HG03045 (cell line): ENCODE measurements around the gene HP.

Experiments used
- ATAC-seq: cut with Tn5 transposase; IDR thresholded peaks from one replicate; pipeline ENCODE4 v1.9.1; 2021; ENCODE audit warnings: mild to moderate bottlenecking, moderate library complexity; ENCODE audit not compliant: unreplicated experiment

HP gene

DNA sequence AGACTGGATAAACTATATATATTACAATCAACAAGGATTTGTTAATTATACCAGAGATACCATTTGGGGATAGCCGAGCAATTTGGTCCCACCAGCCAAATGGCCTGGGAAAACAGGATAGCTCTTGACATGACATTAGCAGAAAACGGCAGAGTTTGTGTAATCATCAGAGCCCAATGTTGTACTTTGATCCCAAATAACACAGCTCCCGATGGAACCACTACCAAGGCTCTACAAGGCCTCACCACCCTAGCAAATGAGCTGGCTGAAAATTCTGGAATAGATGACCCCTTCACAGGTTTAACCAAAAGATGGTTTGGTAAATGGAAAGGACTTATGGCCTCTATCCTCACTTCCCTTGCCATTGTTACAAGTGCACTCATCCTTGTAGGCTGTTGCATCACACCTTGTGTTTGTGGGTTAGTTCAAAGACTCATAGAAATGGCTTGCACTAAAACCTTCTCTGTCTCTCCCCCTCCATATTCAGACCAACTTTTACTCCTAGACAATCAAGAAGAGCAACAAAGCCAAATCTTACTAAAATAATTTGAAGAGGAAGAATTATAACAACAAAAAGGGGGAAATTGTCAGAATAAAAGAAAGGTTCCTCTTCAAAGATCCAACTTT lies 29.6 kb downstream of the HP start:
- ATAC-seq = no peak

DNA sequence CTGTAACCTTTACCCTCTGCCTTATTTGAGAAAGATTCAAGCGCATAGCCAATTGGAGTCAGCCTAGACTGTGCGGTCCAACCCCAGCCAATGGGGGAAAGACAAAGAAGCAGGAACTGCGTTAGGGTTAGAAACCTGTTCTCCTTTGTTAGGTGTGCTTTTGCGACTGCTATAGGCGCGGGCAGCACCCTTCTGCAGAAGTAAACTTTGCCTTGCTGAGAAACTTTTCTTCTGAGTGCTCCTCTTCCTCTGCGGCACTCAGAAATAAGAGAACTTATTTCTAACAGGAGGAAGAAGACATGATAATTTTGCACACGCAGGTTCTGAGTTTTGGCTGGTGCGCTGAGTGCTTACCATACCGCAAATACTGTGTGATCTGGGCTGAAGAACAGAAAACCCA lies 30.1 kb downstream of the HP start:
- no peak for ATAC-seq

DNA sequence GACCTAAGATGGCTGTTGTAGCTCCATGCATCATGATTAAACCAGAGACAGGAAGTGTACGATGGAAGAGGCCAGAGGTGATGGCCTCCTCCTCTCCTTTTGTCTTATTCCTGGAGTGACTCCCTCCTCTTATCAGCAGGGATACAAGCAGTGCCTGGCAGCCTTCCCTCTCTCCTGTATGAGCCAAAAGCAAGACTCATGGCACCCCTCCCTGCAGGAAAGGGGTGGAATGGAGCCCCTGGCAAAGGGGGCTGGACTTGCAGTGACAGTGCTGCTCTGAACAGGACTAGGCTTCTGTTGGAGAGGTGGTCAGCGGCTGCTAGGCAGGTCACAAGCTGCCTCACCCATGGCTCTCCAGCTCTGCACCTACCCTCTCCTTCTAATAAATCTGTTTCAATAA lies 30.7 kb downstream of the HP start:
- no peak for ATAC-seq

DNA sequence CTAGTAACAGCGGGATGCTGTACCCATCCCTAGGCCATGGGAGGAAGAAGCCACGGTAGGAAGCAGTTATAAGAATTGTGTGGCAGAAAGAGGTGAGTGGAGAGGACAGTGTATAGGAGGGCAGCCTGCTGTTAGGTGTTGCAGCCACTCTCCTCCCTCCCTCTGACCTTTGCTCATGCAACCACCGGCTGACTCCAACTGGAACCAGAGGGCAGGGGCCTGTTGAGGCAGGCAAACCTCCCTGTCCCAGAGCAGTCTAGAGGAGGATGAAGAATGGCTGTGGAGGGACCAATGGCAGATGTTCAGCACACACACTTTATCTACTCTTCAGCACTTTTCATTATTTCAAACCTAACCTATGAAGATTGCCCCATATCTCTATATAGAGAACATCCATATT lies 36.9 kb downstream of the HP start:
- no peak for ATAC-seq

DNA sequence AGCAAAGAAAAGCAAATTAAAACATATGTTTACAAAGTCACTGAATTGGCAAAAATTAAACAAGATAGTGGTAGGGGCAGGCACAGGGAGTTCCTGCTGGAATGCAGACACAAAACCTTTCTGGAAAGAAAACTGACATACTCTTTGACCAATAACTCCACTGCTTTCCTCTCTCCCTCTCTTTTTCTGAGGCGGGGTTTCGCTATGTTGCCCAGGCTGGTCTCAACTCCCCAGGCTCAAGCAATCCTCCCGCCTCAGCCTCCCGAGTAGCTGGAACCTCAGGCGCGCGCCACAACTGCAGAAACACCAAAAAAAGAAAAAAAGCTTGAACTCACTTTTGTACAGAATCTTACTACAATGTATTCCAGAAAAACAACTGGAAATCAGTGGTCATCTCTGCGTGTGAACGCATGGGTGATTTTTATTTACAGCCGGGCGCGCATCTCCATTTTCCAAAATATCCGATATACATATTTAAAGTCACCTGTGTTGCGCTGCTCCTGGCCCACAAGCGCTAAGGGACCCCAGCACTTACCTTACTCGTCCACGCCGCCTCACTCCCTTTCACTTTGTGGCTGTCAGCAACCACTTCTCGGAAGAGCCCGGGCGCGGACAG lies 38.6 kb downstream of the HP start:
- ATAC-seq = no peak

DNA sequence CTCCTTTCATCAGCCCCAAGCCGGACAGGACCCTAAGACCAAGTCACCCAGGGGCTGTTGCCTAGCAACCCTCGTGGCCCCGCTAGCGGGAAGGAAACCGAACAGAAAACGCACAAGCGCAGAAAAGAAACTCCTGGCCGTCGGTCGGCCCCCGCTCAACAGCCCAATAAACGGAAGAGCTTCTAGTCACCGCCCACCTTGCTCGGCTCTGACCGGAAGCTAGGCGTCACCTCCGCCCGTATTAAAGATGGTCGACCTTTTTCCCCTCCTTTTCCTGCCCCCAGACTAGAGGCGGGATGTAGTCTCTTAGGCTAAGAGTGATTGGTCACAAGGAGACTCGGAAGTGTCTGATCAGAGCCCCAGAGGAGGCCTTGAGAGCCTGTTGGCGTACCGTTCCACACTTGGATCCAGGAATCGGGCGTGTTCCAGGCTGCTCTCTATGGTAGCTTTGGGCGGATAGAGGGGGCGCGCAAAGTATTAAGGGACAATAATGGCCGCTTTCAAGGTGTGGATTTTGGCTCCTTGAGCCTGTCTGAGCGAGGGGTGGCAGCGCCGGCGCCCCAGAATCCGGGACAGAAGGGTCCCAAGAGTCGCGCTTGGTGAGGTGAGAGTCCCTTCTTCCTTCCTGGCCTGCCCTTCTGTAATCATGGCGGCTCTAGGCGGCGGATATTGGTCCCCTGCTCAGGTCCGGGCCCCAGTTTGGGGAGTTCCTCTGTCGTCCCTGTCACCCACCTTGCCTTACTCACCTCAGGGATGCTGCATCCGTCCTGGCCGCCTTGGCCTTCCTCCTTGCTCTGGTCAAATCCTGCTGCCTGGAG lies 39.4 kb downstream of the HP start, which contains the start of the genes DHX38 and TXNL4B:
TSS of gene DHX38 (plus strand) at position 400 of the 818 bp plus-strand sequence. CDS start 2,311 bp downstream, outside the sequence.
TSS of gene TXNL4B (minus strand) at position 173 of the 818 bp plus-strand sequence. CDS start 2,871 bp downstream, outside the sequence.
- ATAC-seq = peak; percentile 97

DNA sequence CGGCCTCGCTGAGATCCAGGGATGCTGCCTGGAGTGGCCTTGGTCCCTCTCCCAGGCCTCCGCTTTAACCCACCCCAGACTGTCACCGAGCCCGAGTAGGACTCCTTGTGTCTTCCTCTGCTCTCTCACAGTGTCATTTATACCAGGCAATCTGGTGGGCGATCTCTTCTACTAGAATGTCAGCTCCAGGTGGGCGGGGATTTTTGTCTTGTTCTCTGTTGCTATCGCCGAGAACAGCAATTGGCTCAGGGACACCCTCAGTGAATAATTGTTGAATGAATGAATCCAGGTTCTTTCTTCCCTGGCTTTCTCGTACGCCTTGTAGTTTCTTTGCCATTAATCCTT lies 39.9 kb downstream of the HP start:
- ATAC-seq = no peak

DNA sequence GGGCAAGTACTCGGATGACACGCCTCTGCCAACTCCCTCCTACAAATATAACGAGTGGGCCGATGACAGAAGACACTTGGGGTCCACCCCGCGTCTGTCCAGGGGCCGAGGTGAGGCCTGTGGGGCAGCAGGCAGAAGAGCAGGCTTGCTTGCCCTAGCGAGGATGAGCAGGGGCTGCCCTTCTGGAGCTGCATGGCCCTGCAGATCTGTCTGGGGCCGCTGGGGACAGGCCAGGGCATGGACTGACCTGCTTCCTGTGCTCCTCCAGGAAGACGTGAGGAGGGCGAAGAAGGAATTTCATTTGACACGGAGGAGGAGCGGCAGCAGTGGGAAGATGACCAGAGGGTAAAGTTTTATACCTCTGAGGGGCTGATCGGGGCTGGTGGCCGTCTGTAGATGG lies 44.6 kb downstream of the HP start:
- no peak for ATAC-seq

DNA sequence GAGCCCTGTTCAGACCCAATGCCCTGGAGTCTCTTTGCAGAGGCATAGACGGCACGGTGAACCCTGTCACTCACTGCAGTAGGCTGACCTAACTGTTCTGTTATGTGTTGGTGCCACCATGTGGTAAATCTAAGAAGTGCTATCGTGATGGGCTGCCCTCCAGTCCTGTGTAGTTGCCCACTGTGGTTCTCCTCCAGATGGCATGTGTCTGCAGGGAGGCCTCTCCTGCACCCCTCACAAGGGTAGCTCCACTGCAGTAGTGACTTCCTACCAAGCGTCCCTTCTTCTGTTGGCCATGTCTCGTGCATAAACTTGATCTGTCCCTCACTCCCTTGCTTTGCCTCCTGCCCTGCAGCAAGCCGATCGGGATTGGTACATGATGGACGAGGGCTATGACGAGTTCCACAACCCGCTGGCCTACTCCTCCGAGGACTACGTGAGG lies 45.1 kb downstream of the HP start:
- no peak for ATAC-seq

DNA sequence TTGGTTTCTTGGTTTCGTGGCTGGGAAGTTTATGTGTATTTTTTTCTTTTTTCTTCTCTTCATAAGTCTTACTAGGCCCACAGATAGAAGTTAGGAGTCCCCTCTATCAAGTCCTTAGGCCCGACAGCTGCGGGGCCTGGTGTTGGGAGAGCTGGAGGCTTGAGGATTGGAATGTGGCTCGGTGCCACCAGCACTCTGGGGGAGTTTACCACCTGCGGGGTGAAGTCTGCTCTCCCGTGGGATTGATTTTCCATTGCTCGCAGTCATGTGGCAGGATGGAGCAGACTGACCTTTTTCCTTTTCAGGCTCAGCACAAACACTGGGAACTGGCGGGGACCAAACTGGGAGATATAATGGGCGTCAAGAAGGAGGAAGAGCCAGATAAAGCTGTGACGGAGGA lies 46.9 kb downstream of the HP start:
- no peak for ATAC-seq

DNA sequence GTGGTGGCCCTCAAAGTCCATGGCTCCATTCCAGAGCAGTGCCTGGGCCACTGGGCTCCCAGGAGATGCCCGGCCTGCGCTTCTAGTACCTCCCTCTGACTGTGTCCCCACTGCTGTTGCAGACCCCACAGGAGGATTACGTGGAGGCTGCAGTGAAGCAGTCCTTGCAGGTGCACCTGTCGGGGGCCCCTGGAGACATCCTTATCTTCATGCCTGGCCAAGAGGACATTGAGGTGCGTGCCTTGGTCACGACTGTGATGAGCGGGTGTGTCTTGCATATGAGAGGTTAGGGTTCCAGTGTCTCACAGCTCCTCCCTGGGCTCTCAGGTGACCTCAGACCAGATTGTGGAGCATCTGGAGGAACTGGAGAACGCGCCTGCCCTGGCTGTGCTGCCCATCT lies 50.6 kb downstream of the HP start:
- ATAC-seq = no peak

DNA sequence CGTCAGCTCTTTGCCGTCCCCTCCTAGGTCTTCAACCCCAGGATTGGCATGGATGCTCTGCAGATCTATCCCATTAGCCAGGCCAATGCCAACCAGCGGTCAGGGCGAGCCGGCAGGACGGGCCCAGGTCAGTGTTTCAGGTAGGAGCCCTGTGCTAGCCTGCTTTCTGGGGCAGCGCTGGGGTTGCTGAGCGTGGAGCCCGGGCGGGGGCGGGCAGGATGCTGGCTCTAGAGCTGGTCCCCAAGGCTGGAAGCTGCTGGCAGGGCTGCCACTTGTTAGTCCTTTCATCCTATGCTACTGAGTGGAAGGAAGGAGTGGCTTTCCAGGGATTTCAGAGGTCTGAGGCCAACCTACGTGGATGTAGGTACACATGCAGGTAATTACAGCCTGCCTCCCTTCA lies 51.7 kb downstream of the HP start:
- ATAC-seq = no peak

DNA sequence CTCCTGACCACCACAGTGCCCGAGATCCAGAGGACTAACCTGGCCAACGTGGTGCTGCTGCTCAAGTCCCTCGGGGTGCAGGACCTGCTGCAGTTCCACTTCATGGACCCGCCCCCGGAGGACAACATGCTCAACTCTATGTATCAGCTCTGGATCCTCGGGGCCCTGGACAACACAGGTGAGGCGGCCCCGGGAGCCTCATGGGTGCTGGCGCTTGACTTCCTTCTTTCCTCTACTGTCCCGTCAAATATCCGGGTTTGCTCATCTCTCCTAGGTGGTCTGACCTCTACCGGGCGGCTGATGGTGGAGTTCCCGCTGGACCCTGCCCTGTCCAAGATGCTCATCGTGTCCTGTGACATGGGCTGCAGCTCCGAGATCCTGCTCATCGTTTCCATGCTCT lies 53.1 kb downstream of the HP start:
- ATAC-seq = no peak

DNA sequence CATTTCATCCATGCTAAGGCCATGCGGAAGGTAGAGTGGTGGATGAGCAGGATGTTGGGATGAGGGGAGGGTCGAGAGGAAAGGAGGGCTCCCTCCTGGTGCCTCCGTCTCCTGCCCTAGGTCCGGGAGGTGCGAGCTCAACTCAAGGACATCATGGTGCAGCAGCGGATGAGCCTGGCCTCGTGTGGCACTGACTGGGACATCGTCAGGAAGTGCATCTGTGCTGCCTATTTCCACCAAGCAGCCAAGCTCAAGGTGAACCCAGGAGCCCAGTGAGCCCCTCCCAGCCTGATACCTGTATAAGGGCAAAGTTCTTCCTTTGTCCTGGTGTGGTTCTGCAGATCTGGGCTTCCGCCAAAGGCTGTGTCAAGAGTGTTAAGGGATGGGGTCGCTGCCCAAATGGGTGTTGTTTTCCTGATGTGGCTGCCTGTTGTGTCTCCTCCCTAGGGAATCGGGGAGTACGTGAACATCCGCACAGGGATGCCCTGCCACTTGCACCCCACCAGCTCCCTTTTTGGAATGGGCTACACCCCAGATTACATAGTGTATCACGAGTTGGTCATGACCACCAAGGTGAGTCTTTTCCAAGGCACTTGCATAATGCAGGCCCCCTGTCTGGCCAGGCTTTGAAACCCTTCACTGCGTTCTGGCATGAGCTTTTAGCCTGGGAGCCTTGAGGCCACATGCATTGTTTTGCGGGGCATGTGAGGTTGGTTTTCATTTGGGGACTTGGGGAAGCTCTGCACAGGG lies 54.2 kb downstream of the HP start:
- ATAC-seq = no peak

DNA sequence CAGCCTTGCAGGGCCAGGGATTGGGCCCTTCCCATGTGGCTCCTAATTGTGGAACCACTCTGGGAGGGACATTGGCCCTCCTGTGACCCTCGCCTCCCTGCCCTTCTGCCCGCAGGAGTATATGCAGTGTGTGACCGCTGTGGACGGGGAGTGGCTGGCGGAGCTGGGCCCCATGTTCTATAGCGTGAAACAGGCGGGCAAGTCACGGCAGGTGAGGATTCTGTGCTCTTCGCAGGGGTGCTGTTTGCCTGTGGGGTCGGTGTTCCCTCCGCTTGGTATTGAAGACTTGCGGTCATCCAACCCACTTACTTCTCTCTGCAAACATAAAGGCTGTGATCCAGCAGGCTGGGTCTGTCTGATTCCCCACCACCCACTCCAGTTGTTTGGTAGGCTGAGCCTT lies 55.0 kb downstream of the HP start:
- no peak for ATAC-seq

DNA sequence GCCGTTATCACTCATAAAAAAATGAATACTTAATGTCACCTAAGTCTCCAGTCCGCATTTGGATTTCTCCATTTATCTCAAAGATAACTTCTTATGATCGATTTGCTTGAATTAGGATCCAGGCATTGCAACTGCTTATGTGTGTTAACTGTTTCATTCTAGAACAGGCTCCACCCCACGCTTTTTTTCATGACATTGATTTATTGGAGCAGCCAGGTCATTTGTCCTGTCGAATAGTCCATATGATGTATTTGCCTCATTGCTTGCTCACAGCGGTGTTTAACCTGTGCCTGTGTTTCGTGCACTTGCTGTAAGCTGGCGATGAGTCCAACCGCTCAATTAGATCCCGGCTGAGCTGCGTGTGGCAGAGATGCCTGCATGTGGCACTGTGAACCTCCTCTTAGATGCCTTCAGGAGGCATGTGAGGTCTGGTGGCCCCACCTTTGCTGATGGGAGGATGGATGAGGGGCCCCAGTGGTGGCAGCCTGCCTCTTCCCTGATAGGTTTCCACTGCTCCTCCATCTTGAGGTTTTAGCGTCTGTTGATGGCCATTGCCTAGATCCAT lies 55.7 kb downstream of the HP start:
- no peak for ATAC-seq
